SU-DHL-6 (cell line): Measurements from ENCODE around the gene SLC25A23.

ENCODE experiments used
- CTCF ChIP-seq: fragments of 200-600 bp; sonication (generic); IDR thresholded peaks from one replicate; pipeline ENCODE4 v1.5.1; 2017; ENCODE audit warnings: antibody characterized with exemption, mild to moderate bottlenecking, low read length, moderate library complexity; ENCODE audit not compliant: insufficient read depth, poor library complexity, severe bottlenecking
- EZH2phosphoT487 ChIP-seq: fragments of 200-600 bp; sonication (generic), shearing (Covaris generic); conservative IDR thresholded peaks from 2 replicates; pipeline ENCODE4 v1.6.1; 2018; ENCODE audit warnings: mild to moderate bottlenecking, antibody characterized with exemption, low read length, moderate library complexity, mixed read lengths

GRCh38 chr19:6480848-6481415 is 21.3 kb upstream of the SLC25A23 start:
- TF ChIP-seq CTCF (no peak), EZH2phosphoT487 (no peak)
